ENCODE results near the gene CUX1. TPM values are rescaled to one million over a fixed set of nuclear protein-coding genes. Genes with fewer than 3 reads are reported as not detected.

The CUX1 gene
- total RNA-seq, 2 donors from 2014 or later = 42.0 to 47.5 TPM

- DNase-seq (no peak), ATAC-seq (no peak)
- H3K4me3 ChIP-seq = no peak overlapping the region
- intact Hi-C loops (cut with DNase I) = no loop called here
- no peaks in the 10 kb centered on the region for H3K9me3 ChIP-seq
- WGBS, 2 donors = 47 to 55% methylated on average over 2 of the region's 2 CpGs
- no peaks in the 10 kb centered on the region for H3K36me3 ChIP-seq (replicated peaks in 1 of 2; ENCODE audit: insufficient read depth in 1 of 2, low read depth in 2 of 2)
- no peak overlapping the region for H3K27ac ChIP-seq
- H3K27me3 ChIP-seq = no peaks in the 10 kb centered on the region
- TF ChIP-seq CTCF (IDR thresholded peaks at IDR 0.05) (no peak), POLR2A (IDR thresholded peaks at IDR 0.05) (no peak)
- H3K4me1 ChIP-seq = no peaks in the 10 kb centered on the region
Observed at GRCh38 chr7:101961811-101962210, 144.4 kb downstream of the CUX1 start.

GRCh38 chr7:101963693-101964092 lies 146.3 kb downstream of the CUX1 start:
- Histone ChIP-seq H3K4me3 (no peak overlapping the region), H3K27ac (no peak overlapping the region), H3K4me1 (no peaks in the 10 kb centered on the region), H3K36me3 (replicated peaks in 1 of 2; ENCODE audit: insufficient read depth in 1 of 2, low read depth in 2 of 2) (no peaks in the 10 kb centered on the region), H3K27me3 (no peaks in the 10 kb centered on the region), H3K9me3 (no peaks in the 10 kb centered on the region)
- ATAC-seq (no peak), DNase-seq (no peak)
- WGBS, 2 donors = 94 to 96% methylated on average over 7 to 9 of the region's 9 CpGs
- intact Hi-C loops (cut with DNase I) = no loop called here
- no peak for TF ChIP-seq CTCF (IDR thresholded peaks at IDR 0.05)

- ATAC-seq (no peak), DNase-seq (no peak)
- no peak overlapping the region for H3K27ac ChIP-seq
- no peaks in the 10 kb centered on the region for H3K36me3 ChIP-seq (replicated peaks in 1 of 2; ENCODE audit: insufficient read depth in 1 of 2, low read depth in 2 of 2)
- H3K4me3 ChIP-seq = no peak overlapping the region
- H3K9me3 ChIP-seq = no peaks in the 10 kb centered on the region
- no peaks in the 10 kb centered on the region for H3K4me1 ChIP-seq
- intact Hi-C loops (cut with DNase I) = no loop called here
- 90 to 93% methylated on average over 16 to 18 of the region's 18 CpGs for WGBS, 2 donors
- TF ChIP-seq POLR2A (IDR thresholded peaks at IDR 0.05) (no peak), CTCF (IDR thresholded peaks at IDR 0.05) (no peak)
- no peaks in the 10 kb centered on the region for H3K27me3 ChIP-seq
Observed at GRCh38 chr7:101964680-101965452, 147.4 kb downstream of the CUX1 start.

- Histone ChIP-seq H3K27me3 (no peaks in the 10 kb centered on the region), H3K36me3 (replicated peaks in 1 of 2; ENCODE audit: insufficient read depth in 1 of 2, low read depth in 2 of 2) (no peaks in the 10 kb centered on the region), H3K27ac (no peak overlapping the region), H3K9me3 (no peaks in the 10 kb centered on the region), H3K4me3 (no peak overlapping the region), H3K4me1 (no peaks in the 10 kb centered on the region)
- DNase-seq (no peak), ATAC-seq (no peak)
- TF ChIP-seq POLR2A (IDR thresholded peaks at IDR 0.05) (no peak), CTCF (IDR thresholded peaks at IDR 0.05) (no peak)
- 88 to 94% methylated on average over 6 of the region's 6 CpGs for WGBS, 2 donors
- intact Hi-C loops (cut with DNase I) = no loop called here
Observed at GRCh38 chr7:101968720-101969466, 151.5 kb downstream of the CUX1 start.

All from body of pancreas (tissue), 4 donors.